Breast epithelium (tissue), 3 donors: ENCODE results near the gene HYAL3.

Experiments used
- CTCF ChIP-seq, 3 donors: fragments of 450-650 bp; IDR thresholded peaks; one replicate each; pipeline ENCODE4 v1.5.1; 2016 to 2017; ENCODE audit warnings: antibody characterized with exemption in 3 of 3, mild to moderate bottlenecking in 3 of 3, moderate library complexity in 3 of 3
- POLR2A ChIP-seq: fragments of 450-650 bp; IDR thresholded peaks from one replicate; pipeline ENCODE4 v1.6.1; 2016; ENCODE audit warnings: antibody characterized with exemption, mild to moderate bottlenecking, moderate library complexity
- POLR2AphosphoS5 ChIP-seq, 3 donors: sonication (generic); formaldehyde crosslinking; IDR thresholded peaks; one replicate each; pipeline ENCODE4 v1.6.1; 2017; ENCODE audit warnings: antibody characterized with exemption in 3 of 3

- peak in 1 of 3 donors; percentile 11 for TF ChIP-seq CTCF (IDR thresholded peaks at IDR 0.05)
- TF ChIP-seq POLR2A, result peak; percentile 56
- peak; percentile 62 to 91 (median 89) for TF ChIP-seq POLR2AphosphoS5 (IDR thresholded peaks at IDR 0.05)
These were observed 28.9 kb upstream of the HYAL3 start, which contains the start of gene TUSC2 for GRCh38 chr3:50327943-50328691.
